Left ventricle myocardium inferior (tissue), 1 donor: ENCODE data around the gene RAB6B. TPM values are rescaled to one million over a fixed set of nuclear protein-coding genes. Genes with fewer than 3 reads are reported as not detected.

Experiments used
- DNase-seq: peaks from one replicate; pipeline ENCODE4 v3.0.0-alpha.2; 2020
- H3K27ac ChIP-seq: fragments of 200-600 bp; replicated peaks from 2 replicates; pipeline ENCODE4 v1.8.0; 2021
- H3K27me3 ChIP-seq: fragments of 200-600 bp; 2 replicates; pipeline ENCODE4 v1.8.0; 2021; ENCODE audit warnings: low read depth
- H3K36me3 ChIP-seq: fragments of 200-600 bp; 2 replicates; pipeline ENCODE4 v1.8.0; 2021
- H3K4me1 ChIP-seq: fragments of 200-600 bp; 2 replicates; pipeline ENCODE4 v1.8.0; 2021
- H3K4me3 ChIP-seq: fragments of 200-600 bp; 2 replicates; pipeline ENCODE4 v1.8.0; 2021; ENCODE audit warnings: mild to moderate bottlenecking, moderate library complexity
- H3K9me3 ChIP-seq: fragments of 200-600 bp; replicated peaks from 2 replicates; pipeline ENCODE4 v1.8.0; 2021
- intact Hi-C: fragments of 100-400 bp; cut with micrococcal nuclease; formaldehyde crosslinking; loops from one replicate; pipeline ENCODE4 v1.11.0; 2022
- total RNA-seq: library from RNA; stranded (reverse); fragmentation: NEBNext Ultra II Directional; extraction: Animal tissue kit (Norgen Biotek cat#: 25700); gene quantifications from one replicate; pipeline ENCODE4 v1.2.1, GENCODE V29; 2021
- TF ChIP-seq, protein P1 (sequence below): fragments of 200-600 bp; IDR thresholded peaks from 2 replicates; pipeline ENCODE4 v1.8.0; 2021; ENCODE audit warnings: antibody characterized with exemption, mild to moderate bottlenecking, borderline replicate concordance
- donor health status: DM: no; HTN: yes; CAD: no; lungs with severe emphysema.

RAB6B gene
- total RNA-seq, 1 donor from 2014 or later = 59.1 TPM

DNA sequence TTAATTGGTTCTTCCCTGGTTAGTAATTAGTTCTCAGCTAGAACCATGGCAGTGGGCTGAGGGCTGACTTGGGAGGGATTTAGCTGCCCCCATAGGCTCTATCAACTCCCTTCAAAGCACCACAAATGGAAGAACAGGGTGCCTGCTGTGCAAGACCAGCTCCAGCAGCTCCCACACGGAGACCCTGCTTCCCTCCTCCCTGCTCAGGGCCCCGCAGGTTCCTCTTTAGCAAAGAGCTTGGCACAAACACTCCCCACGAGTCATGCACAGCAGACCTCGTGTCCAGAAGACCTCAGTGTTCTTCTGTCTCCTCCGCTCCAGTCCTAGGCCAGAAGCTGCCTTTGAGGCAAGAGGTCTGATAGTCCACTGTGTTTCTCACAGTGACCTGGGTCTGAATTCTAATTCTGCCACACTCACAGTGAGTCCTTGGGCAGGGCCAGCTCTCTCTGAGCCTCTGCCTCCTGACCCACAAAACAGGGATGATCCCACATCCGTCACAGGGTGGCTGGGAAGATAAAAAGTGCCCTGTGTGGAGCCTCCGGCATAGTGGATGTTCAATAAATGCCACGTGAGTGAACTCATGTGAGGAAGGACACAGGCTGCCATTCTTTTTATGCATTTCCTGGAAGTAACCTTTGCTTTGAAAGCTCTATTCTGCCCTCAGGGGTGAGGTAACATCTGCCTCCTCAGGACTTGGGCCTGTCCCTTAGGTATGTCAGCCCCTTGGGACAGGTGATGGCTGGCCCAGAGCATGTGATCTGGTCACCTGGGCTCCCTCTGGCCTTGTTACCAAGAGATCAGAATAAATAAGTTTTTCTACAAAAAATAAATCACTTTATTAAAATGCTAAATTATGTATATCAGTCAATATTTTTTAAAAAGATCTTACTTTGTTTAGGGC, 7.6 kb downstream of the RAB6B start:
- H3K36me3 ChIP-seq = no peaks in the 10 kb centered on the region
- peaks cover 41% of the 10 kb centered on the region for H3K4me1 ChIP-seq
- H3K27me3 ChIP-seq = no peaks in the 10 kb centered on the region
- H3K4me3 ChIP-seq = no peak overlapping the region
- TF ChIP-seq, protein P1, sequence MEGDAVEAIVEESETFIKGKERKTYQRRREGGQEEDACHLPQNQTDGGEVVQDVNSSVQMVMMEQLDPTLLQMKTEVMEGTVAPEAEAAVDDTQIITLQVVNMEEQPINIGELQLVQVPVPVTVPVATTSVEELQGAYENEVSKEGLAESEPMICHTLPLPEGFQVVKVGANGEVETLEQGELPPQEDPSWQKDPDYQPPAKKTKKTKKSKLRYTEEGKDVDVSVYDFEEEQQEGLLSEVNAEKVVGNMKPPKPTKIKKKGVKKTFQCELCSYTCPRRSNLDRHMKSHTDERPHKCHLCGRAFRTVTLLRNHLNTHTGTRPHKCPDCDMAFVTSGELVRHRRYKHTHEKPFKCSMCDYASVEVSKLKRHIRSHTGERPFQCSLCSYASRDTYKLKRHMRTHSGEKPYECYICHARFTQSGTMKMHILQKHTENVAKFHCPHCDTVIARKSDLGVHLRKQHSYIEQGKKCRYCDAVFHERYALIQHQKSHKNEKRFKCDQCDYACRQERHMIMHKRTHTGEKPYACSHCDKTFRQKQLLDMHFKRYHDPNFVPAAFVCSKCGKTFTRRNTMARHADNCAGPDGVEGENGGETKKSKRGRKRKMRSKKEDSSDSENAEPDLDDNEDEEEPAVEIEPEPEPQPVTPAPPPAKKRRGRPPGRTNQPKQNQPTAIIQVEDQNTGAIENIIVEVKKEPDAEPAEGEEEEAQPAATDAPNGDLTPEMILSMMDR = no peak
- H3K9me3 ChIP-seq = no peaks in the 10 kb centered on the region
- no peak for DNase-seq
- H3K27ac ChIP-seq = no peak overlapping the region
- intact Hi-C loops = no loop called here

DNA sequence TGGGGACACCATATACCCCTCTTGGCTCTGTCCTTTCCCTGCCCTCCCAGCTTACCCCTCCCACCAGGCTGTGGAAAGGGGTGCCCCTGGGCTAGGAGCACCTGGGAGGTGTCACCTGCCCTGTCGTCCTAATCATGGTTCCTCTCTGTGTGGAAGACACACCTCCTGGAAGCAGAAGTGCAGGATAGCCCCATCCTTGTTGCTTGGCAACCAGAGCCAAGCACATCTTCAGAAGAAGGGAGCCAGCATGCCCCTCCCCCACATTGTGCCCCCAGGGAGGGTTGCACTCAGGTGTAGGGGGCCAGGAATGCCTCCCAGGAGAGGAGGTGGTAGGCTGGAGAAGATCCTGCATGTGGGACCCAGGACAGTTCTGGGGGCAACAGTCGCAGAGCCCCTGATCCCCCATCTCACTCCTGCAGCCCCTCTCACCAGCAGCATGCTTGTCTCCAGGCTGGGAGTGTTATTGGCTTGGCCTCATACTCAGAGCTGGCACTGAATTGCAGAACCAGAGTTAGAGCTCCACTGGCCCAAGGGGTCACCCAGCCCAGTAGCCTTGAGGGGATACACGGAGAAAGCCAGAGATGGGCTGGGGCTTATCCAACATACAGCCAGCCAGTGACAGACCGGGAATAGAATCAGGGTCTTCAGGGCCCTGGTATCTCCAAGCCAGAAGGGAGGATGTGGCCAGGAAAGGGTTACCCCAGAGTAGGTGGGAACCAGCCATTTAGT, 8.4 kb downstream of the RAB6B start:
- Histone ChIP-seq H3K27ac (no peak overlapping the region), H3K4me3 (no peak overlapping the region), H3K36me3 (peaks cover under 1% of the 10 kb centered on the region), H3K27me3 (no peaks in the 10 kb centered on the region), H3K9me3 (no peaks in the 10 kb centered on the region), H3K4me1 (peaks cover 36% of the 10 kb centered on the region)
- DNase-seq = no peak
- intact Hi-C loops = no loop called here
- TF ChIP-seq, protein P1 = no peak

DNA sequence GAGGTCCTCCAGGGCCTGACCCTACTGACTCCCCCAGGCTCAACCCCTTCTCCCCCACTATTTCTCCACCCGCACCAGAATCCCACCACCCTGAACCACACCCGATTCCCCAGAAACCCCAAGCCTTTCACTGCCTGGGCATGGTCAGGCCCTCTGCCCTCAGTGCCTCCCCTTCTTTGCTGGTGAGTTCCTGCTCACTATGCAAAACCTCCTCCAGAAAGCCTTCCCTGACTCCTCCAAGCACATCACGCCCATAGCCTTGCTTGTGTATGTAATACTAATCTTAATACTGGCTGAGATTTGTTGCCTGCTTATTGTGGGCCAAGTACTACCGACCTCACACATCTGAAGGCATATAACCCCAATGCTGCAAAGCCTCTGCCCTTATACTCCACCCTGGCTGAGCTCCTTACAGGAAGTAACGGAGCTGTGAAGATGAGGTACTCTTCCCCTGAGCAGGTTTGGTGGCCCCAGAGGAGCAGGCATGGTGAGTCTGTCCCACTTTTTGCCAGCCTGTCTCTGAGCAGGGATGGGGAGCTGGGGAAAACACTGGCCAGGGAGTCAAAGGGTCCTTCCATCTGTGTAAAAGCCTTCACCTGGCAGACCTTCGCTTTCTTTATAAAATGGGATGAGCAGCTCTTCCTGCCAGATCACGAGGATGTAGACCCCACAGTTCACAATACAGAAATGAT, 9.5 kb downstream of the RAB6B start:
- no peaks in the 10 kb centered on the region for H3K27me3 ChIP-seq
- DNase-seq = no peak
- no peak overlapping the region for H3K27ac ChIP-seq
- TF ChIP-seq, protein P1 = no peak
- H3K4me1 ChIP-seq = peaks cover 29% of the 10 kb centered on the region
- intact Hi-C loops = no loop called here
- peaks cover 5% of the 10 kb centered on the region for H3K9me3 ChIP-seq
- H3K36me3 ChIP-seq = peaks cover 5% of the 10 kb centered on the region
- no peak overlapping the region for H3K4me3 ChIP-seq

DNA sequence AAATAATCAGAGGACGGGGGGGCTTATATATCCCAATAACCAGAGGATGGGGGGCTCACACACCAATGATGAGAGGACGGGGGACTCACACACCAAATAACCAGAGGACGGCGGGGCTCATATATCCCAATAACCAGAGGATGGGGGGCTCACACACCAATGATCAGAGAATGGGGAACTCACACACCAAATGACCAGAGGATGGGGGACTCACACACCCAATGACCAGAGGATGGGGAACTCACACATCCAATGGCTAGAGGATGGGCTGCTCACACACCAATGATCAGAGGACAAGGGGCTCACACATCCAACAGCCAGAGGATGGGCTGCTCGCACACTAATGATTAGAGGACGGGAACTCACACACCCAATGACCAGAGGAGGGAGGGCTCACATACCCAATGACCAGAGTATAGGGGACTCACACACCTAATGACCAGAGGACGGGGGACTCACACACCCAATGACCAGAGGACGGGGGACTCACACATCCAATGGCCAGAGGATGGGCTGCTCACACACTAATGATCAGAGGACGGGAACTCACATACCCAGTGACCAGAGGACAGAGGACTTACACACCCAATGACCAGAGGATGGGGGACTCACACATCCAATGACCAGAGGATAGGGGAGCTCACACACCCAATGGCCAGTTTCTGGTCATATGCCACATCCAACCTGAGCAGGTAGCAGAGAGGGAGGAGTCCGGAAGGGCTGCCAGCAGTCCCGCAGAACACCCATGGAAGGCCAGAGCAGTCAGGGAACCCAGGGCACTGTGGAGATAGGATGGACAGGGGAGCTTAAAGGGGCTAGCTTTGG, 10.6 kb downstream of the RAB6B start:
- DNase-seq = no peak
- H3K9me3 ChIP-seq = peaks cover 5% of the 10 kb centered on the region
- H3K4me1 ChIP-seq = peaks cover 37% of the 10 kb centered on the region
- intact Hi-C loops = no loop called here
- H3K36me3 ChIP-seq = peaks cover 5% of the 10 kb centered on the region
- H3K27me3 ChIP-seq = no peaks in the 10 kb centered on the region
- H3K27ac ChIP-seq = no peak overlapping the region
- TF ChIP-seq, protein P1 = no peak
- H3K4me3 ChIP-seq = no peak overlapping the region
